Left colon (tissue), 2 donors: ENCODE results near the gene GPR156. TPM values are rescaled to one million over a fixed set of nuclear protein-coding genes. Genes with fewer than 3 reads are reported as not detected.

Experiments used
- ATAC-seq: fragments of 200-7000 bp; cut with Tn5 transposase; one replicate; pipeline ENCODE4 v1.9.1; 2020; ENCODE audit warnings: mild to moderate bottlenecking, moderate library complexity
- DNase-seq, 2 donors: peaks; one replicate each; pipeline ENCODE4 v3.0.0-alpha.2; 2020
- intact Hi-C, 2 donors: fragments of 100-400 bp; cut with DNase I in 1 of 2; cut with micrococcal nuclease in 1 of 2; formaldehyde crosslinking; loops; one replicate each; pipeline versions ENCODE4 v1.11.2 to v1.14.0; 2022; cut with DNase I, micrococcal nuclease
- total RNA-seq, 2 donors: library from RNA; stranded (reverse); fragmentation: NEBNext Ultra II Directional; extraction: Animal tissue kit (Norgen Biotek cat#: 25700); gene quantifications; one replicate each; pipeline ENCODE4 v1.2.1, GENCODE V29; 2021
- donor health status: DM: no; HTN: no; CAD: no.
- donor health status: DM: yes; HTN: yes; CAD: no.

The GPR156 gene
- total RNA-seq, 2 donors from 2014 or later, result 0.22 TPM; not detected in 1

DNA sequence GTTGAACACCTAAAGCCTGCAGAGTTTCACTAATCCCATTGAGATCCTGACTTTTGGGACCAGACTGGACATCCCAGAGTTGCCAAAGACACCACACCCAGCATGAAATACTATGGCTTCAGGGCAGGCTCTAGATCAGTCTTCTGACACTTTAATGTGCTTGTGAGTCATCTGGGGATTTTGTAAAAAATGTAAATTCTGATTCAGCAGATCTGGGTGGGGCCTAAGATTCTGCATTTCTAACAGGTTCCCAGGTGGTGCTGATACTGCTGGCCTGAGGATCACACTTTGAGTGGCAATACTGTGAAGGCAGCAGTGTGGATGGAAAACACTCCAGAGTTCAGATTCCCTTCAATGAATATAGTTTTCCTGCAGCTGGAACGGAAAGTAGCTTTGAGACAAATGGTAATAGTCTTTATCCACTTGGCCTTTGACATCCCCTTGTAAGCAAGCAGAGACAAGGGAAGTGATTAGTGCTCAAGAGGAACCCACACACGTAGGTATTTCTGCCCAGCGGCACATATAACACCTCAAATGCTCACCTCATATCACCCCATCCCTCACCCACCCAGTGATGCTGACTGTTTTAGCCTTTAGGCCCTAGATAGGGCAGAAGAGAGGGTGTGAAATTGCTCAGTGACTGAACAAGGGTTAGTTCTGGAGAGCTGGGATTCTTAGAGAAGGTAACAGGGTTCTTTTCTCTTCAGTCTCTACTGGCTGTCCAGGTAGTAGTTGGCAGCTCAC is 139.3 kb downstream of the GPR156 start:
- ATAC-seq (no peak), DNase-seq (no peak)
- intact Hi-C loops, result no loop called here

DNA sequence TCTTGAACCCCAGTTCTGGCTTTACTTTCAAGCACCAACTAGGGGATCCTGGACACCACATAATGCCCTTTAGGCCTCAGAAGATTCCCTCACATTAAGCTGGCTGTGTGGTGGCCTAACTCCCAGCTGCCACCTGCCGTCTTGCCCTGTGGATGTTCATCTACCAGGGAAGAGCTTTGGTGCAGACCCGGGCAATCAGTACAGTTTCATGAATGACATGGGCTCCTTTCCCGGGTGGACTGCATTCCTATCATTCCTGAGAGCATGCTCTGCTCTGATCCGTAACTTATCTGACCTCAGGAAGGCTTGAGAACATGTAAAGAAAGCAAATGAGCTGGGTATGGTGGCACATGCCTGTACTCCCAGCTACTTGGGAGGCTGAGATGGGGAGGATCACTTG is 140.8 kb downstream of the GPR156 start:
- DNase-seq (no peak), ATAC-seq (no peak)
- intact Hi-C loops, result no loop called here

DNA sequence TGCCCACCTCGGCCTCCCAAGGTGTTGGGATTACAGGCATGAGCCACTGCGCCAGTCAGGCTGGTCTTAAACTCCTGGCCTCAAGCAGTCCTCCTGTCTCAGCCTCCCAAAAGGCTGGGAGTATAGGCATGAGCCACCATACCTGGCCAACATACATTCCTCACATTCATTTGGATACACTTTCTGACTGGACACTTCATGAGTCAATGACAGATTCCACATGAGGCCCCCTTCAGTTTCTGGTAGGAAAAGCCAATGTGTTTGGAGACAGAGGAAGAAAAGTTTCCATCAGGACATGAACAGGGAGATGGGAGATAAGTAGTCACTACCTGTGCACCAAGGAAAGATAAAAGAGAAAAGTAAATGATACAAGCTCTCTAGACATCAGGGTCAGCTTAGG is 141.3 kb downstream of the GPR156 start:
- no peak for ATAC-seq

DNA sequence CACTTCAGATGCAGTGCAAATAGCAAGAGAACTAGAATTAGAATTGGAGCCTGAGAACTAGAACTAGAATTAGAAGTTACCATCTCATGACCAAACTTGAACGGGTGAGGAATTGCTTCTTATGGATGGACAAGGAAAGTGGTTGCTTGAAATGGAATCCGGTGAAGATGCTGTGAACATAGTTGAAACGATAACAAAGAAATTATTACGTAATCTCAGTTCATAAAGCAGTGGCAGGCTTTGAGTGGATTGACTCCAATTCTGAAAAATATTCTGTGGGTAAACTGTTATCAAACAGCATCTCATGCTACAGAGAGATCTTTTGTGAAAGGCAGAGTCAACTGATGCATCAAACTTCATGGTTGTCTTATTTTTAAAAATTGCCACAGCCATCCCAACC is 142.8 kb downstream of the GPR156 start:
- ATAC-seq (no peak), DNase-seq (no peak)
- intact Hi-C loops, result no loop called here

More for the DNA sequence above, 141.3 kb downstream of the GPR156 start:
- intact Hi-C loops, result no loop called here
- DNase-seq, result no peak

DNA sequence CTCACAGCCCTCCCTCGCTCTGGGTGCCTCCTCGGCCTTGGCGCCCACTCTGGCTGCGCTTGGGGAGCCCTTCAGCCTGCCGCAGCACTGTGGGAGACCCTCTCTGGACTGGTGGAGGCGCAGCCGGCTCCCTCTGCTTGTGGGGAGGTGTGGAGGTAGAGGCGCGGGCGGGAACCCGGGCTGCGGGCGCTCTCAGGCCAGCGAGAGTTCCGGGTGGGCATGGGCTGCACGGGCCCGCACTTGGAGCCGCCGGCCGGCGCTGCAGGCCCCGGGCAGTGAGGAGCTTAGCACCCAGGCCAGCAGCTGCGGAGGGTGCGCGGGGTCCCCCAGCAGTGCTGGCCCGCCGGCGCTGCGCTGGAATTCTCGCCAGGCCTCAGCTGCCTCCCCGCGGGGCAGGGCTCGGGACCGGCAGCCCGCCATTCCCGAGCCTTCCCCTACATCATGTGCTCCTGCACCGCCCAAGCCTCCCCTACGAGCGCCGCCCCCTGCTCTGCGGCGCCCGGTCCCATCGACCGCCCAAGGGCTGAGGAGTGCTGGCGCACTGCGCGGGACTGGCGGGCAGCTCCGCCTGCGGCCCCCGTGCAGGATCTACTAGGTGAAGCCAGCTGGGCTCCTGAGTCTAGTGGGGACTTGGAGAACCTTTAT is 144.8 kb downstream of the GPR156 start:
- DNase-seq (no peak), ATAC-seq (no peak)
- intact Hi-C loops, result no loop called here

DNA sequence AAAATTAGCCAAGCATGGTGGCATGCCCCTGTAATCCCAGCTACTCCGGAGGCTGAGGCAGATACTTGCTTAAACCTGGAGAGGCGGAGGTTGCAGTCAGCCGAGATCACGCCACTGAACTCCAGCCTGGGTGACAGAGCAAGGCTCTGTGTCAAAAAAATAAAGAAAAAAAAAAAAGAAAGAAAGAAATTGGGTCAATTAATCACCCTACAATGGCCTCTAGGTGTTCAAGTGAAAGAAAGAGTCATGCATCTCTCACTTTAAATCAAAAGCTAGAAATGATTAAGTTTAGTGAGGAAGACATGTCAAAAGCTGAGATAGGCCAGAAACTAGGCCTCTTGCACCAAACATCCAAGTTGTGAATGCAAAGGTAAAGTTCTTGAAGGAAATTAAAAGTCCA is 145.9 kb downstream of the GPR156 start:
- ATAC-seq, result no peak
- DNase-seq, result no peak
- intact Hi-C loops, result no loop called here

DNA sequence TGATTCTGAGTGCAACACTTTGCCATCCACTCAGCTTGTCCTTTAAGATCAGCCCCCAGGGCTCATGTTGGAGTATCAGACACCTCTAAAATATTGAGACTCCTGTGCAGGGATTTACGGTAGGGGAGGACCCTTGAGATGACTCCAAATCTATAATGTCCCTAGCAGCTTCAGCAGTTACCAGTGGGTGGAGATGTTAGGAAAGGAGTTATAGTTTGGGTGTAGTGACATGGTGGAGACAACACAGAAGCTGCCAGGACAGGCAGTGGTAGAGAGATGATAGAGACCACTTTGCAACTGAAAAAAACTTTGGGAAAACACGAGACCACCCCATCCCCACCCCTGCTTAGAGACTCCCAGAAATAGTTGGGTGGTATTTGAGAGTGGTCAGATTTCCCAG is 147.5 kb downstream of the GPR156 start:
- intact Hi-C loops, result no loop called here
- DNase-seq, result no peak
- ATAC-seq, result no peak

DNA sequence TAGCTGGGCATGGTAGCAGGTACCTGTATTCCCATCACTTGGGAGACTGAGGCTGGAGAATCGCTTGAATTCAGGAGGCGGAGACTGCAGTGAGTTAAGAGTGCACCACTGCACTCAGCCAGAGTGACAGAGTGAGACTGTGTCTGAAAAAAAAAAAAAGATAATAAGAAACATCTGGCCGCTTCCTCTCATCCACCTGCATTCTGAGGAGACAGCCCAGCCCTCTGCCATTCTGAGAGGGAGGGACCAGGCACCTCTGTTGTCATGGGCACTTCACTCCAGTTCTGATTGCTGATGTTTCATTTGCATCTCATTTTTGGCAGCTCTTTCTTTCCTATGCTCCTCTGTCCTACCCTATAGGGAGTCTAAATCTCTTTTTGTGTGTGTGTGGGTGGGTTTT is 154.4 kb downstream of the GPR156 start:
- no peak for ATAC-seq
- intact Hi-C loops, result no loop called here
- no peak for DNase-seq

DNA sequence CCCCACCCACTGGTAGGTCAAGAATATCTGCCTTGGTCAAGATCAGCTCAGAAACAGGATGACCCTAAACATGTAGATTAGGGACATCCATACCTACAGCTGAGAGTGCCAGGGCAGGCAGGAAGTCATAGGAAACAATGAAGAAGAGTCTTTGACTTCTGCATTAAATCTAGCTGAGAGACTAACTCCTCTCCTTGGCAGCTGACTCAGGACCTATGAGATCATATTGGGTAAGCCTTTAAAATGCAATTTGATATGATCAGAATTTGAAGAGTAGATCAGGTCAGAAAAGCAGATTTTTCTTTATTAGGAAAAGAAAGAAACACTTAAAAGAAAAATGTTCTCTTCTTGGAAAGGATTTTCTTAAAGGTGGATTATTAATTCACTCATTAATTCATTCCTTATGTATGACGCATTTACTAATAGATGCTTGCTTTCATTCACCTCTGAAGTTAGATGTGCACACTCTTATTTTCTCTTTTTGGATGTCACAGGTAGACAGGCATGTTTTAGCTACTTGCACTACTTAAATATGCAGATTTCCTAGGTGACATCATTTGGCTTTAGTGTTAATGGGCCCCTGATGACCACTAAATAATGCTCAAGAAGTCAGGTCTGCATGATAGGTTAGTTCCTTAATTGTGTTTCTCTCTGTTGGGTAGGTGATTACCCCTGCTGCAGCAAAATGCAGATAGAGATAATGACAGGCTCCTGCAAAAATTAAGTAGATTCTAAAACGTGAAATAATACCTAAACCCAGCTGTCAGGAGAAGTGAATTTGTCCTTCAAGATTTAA is 155.1 kb downstream of the GPR156 start:
- DNase-seq (no peak), ATAC-seq (no peak)
- intact Hi-C loops, result no loop called here

DNA sequence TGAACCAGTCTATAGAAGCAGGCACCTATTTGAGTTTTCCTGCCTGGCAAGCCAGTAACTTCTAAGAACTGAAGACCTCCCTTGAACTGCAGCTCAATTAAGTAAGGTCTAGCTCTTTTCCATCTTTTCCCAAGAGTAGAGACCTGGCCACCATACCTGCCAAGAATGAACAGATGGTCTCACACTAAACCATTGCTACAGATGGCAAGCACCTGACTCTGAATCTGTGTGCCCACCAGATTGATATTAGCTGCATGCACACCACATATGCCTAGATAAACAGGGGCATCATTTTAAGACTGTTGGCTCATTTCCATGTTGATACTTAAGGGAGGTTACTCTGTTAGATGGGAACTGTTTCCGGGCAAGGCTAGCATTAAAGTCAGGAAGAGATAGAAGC is 156.0 kb downstream of the GPR156 start:
- DNase-seq (no peak), ATAC-seq (no peak)
- intact Hi-C loops, result no loop called here

DNA sequence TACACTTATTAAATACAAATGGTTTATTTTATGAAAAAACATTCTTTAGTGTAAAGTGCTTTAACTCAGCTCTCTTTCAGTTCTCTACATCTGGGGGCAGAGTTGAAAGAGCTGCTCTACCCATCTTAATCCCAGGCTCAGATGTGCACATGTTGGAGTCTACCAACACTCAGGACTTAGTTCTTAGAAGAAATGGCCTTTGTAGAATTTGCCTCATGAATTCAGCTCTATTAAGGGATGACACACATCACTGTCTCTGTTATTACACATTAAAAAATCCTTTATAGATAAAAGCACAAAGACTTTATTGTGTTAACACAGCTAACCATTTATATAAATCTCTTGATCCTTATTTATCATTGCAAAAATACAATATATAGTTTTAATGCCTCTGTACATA is 159.0 kb downstream of the GPR156 start:
- DNase-seq (no peak), ATAC-seq (no peak)
- intact Hi-C loops, result no loop called here

DNA sequence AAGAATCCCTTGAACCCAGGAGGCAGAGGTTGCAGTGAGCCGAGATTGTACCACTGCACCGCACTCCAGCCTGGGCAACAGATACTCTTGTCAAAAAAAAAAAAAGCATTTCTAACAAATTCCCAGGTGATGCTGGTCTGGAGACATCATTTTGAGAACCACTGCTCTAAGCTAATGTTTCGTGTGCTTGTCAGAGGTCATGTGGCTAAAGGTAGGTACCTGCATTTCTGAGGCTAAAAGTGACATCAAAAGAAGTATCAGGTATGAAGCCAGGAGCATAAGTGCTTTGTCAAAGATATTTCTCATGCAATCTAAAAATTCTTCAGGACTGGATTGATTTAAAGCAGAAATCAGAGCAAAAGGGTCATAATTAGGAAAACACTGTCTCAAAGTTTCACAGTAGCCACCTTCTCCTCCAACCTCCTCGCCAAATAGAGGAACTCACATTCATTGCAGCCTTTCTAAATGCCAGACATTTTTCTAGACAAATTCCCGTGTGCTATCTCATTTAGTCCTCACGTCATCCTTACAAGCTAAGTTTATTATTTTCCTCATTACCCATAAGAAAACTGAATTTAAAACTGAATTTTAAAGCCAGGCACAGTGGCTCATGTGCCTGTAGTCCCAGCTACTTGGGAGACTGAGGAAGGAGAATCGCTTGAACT is 165.0 kb downstream of the GPR156 start:
- no peak for DNase-seq
- no peak for ATAC-seq
- intact Hi-C loops, result no loop called here

Other genes starting within 250 kb of the GPR156 start
- gene GSK3B, start 190.8 kb downstream of the GPR156 start, total RNA-seq, result 10 to 100 TPM; 39.3 to 47.5 TPM
- gene LRRC58, start 64.1 kb upstream of the GPR156 start, total RNA-seq, result 10 to 100 TPM; 11.3 to 12.1 TPM
- gene FSTL1, start 165.8 kb upstream of the GPR156 start, total RNA-seq, result 10 to 100 TPM; 34.4 to 61.7 TPM